NCI-H345 treated with DMSO at 0.1 percent for 48 hours (cell line): ENCODE measurements around the gene SPATA45.
"Not testable (repeated sequence)": the region's sequence is repeated elsewhere in the genome, so short reads cannot be mapped to it uniquely, and the experiment has no call there.

Experiments
- DNase-seq: peaks from one replicate; lab custom pipeline; 2025; ENCODE audit not compliant: unreplicated experiment; lab: John Stamatoyannopoulos, UW

The SPATA45 gene

DNA sequence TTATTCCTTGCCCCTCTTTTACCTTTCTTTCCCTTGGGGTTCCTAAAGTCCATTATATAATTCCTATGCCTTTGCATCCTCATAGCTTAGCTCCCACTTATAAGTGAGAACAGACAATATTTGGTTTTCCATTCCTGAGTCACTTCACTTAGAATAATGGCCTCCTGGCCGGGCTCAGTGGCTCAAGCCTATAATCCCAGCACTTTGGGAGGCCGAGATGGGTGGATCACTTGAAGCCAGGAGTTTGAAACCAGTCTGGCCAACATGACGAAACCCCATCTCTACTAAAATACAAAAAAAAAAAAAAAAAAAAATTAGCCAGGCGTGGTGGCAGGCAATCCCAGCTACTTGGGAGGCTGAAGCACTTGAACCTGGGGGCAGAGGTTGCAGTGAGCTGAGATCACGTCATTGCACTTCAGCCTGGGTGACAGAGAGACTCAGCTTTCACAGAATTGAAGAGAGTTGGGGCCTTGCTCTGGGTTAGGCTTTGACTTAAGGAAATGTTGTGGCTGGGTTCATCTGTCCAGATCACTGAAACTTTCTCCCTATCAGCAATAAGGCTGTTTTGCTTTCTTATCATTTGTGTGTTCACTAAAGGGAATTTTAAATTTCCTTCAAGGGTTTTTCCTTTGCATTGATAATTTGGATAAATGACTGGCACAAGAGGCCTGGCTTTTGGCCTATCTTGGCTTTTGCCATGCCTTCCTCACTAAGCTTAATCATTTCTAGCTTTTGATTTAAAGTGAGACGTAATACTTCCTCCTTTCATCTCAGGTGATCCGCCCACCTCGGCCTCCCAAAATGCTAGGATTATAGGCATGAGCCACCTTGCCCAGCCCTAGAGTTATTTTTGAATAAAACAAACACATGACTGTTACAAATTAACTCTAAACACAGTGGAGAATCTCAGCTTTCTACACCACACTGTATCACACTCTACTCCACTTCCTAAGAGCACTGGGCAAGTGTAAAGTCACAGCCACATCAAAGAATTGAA is 13.9 kb downstream of the SPATA45 start:
- DNase-seq = not testable (repeated sequence)

DNA sequence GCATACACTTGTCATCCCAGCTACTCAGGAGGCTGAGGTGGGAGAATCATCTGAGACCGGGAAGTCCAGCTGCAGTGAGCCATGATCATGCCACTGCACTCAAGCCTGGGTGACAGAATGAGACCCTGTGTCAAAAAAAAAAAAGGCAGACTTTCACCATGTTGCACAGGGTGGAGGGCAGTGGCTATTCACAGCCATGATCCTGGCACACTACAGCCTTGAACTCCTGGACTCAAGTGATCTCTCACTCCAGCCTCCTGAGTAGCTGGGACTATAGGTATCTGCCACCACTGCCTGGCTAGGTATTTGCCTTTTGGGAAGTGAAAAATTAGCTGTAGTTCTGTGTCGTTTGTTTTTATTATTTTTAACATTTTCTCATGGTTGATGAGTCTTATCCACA is 19.1 kb downstream of the SPATA45 start:
- no peak for DNase-seq

DNA sequence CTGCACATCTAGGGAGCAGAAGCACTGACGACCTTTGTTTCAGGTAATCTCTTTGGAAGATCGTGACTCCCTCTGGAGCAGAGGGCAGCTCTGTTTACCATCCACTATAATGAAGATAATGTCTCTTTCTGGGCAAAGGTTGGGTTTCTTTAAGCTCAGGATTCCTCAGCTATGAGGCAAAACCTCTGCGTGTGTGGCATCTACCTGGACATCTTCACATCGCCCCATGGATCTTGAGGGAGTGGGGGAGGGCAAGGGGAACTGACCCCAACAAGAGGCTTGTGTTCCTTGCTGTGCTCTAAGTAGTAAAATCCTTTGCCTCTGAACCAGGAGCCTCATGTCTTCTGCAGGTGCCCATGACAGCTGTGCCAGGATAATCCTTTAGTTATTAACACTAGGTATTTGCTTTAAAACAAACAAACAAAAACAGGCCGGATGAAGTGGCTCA is 19.6 kb downstream of the SPATA45 start:
- DNase-seq = no peak

DNA sequence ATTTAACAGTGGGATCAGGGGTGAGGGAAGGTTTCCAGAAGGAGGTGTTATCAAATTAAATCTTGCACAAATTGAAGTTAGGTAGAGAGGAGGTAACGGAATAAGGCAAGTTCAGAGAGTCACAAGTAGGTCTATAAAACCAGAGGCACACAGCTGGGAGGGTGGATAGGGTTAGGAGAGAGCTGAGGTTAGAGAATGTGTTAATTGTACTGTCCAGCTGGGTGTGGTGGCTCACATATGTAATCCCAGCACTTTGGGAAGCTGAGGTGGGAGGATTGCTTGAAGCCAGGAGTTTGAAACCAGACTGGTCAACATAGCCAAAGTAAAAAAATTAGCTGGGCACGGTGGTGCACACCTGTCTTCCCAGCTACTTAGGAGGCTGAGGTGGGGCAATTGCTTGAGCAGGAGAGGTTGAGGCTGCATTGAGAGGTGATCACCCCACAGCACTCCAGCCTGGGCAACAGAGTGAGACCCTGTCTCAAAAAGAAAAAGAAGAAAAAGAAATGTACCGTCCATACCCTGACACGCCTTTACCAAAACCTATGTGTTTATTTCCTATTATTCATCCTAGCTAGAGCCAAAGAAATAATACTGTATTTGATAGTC is 20.2 kb downstream of the SPATA45 start:
- no peak for DNase-seq

DNA sequence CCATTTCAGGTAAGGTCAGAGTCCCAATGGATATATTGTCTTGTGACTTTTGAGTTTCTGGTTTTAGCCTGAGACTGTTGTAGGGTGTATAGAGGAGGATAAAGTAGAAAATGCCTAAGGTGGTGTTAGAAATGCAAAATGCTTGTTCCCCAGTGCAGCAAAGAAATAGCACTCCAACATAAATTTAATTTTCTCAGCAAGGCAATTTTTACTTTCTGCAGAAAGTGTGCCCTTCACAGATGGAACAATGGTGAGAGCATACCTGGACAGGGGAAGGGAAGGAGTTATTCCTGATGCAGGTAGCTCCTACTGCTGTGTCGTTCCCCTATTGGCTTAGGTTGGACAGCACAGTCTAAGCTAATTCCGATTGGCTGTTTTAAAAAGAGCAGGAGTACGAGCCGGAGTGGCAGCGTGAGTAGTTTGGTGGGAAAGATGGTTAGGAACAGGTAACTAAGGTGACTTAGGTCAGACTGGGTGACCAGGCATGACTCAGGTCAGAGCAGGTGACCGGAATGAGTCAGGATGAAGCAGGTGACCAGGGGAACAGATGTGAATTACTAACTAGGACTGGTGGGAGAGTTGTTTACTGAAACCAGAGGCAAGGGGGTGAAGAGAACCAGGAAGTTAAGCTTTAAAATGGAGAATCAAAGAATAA is 21.5 kb downstream of the SPATA45 start:
- no peak for DNase-seq

DNA sequence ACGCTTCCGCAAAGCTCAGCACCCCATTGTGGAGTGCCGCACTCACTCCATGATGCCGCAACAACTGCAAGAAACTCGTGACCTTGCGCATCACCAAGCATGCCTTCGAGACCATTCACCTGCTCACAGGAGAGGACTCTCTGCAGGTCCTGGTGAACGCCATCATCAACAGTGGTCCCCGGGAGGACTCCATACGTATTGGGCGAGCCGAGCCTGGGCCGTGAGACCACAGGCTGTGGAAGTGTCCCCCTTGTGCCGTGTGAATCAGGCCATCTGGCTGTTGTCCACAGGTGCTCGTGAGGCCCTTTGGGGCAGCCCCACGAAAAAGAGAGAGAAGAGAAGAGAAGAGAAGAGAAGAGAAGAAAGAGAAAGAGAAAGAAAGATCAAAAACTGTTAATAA is 23.2 kb downstream of the SPATA45 start:
- DNase-seq = no peak

DNA sequence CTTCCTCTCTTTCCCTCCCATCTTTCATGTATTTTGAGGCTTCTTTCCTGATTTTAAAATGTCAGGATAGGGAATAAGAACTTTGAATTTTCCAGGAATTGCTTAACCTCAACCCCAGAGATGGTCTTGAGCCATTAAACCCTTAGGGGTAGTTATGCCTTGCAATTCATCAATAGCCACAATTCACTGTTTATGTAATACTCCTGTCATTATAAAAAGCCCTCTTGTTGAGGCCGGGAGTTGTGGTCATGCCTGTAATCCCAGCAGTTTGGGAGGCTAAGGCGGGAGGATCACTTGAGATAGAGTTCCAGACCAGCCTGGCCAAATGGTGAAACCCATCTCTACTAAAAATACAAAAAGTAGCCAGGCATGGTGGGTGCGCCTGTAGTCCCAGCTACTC is 24.5 kb downstream of the SPATA45 start:
- no peak for DNase-seq

DNA sequence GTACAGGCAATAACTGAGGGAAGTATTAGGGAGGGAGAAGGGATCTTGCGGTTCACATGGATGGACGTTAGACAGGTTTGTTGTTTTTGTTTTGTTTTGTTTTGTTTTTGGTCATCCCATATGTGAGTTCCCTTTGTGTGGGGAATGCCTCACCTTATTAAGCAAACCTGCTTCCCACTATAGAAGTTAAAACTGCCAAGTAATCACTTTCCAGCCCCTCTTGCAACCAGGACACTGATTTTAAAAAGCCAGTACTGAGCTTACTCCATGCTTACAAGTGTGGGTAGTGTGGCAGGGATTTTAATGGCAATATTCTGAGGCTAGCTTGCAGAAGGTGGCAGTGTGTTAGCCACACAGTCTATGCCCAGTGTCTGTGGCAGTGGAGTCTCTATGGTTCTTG is 26.5 kb downstream of the SPATA45 start:
- no peak for DNase-seq

DNA sequence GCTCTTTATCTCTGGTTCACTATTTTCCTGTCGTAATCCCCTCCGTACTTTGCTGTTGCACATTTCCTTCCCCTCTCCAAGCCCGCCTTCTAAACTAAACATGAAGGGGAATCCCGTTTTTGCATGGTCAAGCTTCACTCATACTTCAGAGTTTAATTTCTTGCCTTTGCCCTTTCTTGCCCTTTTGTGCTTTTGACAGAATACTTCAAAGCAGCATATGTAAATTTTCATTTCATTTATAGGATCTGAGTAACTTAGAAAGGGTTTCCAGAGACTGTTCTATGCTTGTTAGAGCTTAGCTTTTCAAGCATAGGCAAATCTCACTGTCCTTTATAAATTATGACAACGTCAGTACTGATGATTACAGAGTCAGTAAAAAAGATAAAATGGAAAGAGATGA is 27.7 kb downstream of the SPATA45 start:
- DNase-seq = no peak

DNA sequence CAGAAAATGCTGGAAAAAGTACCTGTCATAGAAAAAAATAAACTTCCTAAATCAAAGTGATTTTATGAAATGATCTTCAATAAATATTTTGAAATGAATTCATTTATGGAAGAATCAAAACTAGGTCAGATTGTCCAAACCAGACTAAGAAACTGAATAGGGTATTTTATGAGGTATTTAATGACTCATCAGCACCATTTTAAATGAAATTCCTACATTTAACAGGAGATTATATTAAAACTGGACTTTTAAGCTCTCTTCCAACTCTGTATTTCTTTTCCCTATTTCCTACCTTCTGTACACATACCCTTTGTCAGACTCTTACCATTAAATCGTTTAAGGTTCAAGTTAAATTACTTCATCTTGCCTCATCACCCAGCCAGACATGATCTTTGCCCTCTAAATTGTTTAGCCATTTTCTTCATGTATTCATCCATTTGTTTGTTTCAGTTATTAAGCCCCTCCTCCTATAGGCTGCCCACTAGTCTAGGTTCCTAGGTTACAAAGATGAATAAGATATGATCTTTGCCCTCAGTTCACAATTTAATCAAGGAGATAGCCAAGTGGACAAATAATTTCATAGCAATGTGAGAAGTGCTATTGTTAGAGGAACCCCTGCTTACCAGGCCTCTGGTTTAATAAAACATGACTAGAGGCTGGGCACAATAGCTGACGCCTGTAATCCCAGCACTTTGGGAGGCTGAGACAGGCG is 30.7 kb downstream of the SPATA45 start:
- DNase-seq = no peak

DNA sequence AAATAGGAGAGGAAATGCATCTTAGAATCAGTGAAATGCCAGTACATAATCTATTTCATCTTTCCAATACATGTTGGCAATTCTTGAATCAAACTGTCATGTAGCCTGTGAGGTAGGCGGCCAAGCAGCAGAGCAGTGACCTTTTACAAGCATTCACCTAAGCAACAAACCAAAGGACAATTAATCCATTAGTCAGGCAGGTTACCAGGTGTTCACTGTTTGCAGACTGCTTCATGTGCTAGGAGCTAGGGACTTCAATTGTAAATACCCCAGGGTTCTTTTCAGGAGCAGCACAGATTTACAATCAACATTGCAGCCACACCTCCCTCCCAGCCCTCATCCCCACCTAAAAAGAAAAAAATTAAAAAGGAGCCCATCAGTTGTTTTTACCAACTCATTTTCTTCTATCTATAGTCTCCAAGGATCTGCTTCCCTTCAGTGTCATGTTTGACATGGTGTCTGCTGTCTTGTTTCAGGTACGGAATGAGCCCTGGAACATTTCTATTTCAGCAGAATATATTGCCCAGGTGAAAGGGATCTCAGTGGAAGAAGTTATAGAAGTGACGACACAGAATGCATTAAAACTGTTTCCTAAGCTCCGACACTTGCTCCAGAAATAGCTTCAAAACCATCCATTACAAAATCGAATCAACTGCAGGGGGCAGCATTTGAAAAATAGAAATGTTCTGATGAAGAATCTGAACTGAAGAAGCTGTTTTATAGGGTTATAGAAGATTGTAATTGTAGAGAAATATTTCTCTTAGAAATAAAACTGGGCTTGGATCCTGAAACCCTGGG is 32.7 kb downstream of the SPATA45 start:
- peak; percentile 80 for DNase-seq

DNA sequence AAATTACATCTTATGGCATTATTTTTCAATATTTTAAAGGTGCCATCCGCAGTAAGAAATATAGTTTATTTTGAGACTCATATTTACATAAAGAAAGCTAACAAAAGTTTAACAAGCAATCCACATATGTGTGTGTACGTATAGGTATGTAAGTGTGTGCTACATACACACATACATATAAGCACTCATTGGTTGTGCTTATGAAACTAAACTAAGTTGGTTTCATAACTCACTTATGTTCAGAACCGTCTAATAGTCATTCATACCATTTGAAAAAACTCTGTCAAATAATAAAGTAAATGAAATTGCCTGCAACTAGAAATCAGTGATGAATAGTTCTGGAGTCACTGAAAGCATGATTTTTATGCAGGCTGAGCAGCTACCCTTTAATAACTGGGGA is 41.7 kb downstream of the SPATA45 start:
- no peak for DNase-seq

DNA sequence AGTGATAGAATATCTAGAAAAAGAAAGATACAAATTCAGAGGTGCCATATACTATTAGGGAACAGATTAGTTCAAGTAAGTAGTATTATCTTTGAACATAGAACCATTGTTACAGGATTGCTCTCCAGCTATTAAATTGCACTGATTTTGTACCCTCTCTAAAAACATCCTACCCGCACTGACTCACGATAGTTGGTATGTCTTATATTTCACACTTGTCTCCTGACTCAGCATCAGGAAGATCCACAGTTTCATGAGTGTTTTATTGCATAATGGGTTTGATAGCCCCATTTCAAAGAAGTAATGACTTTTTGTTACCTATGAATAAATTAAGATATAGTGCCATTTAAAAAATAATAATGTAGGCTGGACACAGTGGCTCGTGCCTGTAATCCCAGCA is 49.8 kb downstream of the SPATA45 start:
- DNase-seq = no peak

DNA sequence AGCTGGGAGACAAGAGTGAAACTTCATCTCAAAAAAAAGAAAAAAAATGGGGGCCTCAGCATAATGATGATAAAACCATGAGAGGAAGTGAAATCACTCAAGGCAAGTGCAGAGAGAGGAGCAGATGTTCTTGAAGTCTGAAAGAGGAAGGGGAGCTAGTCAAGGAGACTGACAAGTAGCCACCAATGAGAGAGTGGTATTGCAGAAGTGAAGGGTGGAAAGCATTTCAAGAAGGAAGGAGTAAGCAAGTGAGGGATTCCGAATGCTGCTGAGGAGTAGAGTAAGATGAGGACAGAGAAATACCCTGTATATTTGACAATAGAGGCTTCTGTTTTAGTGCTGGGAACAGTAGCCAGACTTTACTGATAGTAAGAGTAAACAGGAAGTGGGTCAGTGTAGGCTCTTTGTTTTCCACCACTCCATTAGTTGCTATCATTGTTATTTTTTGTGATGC is 52.9 kb downstream of the SPATA45 start:
- no peak for DNase-seq

DNA sequence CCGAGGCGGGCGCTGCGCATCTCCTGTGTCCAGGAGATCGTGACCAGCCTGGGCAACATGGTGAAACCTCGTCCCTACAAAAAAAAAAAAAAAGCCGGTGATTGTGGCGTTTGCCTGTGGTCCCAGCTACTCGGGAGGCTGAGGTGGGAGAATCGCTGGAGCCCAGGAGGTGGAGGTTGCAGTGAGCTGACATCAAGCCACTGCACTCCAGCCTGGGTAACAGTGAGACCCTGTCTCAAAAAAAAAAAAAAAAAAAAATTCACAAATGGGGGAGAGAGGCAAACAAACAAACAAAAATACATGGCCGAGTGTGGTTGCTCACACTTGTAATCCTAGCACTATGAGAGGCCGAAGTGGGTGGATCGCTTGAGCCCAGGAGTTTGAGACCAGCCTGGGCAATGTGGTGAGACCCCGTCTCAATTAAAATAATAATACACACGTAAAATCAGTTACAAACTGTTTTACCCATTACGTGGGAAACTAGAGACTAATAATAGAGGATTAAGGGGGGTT is 55.0 kb downstream of the SPATA45 start:
- no peak for DNase-seq

DNA sequence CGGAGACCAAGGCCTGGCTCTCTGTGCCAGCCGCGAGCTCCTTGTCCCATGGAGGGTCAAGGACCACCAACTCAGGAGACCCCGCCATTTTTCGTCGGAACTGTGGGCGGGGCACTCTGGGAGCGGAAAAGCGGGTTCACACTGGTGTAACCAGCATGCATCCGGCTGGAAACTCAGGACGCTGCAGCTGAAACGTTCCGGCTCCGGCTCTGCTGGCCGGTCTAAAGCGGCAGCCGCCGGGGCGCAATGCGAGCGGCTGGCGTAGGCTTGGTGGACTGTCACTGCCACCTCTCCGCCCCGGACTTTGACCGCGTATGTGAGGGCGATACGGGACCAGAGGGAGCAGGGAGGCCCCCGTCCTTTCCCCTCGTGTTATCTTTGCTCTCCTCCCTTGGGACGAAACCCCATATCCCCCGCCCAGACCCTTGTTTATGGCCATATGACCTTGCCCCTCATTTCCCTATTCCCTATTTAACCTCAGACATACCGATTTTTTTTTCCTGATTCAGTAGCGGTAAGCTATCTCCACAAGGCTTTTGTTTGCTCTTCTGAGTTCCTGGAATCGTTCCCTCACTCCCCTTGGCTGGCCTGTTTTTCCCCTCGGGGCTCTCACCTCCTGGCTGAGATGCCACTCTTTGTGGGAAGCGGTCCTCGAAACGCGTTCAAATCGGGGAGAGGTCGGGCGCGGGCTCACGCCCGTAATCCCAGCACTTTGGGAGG is 55.6 kb downstream of the SPATA45 start, which contains the start of the genes NSL1 and TATDN3:
NSL1 (minus strand) TSS at position 102 of the 720 bp plus-strand sequence; CDS start at position 88, 14 bp downstream.
TATDN3 (plus strand) TSS at position 219 of the 720 bp plus-strand sequence; CDS start at position 247, 28 bp downstream.
- DNase-seq = peak; percentile 78

DNA sequence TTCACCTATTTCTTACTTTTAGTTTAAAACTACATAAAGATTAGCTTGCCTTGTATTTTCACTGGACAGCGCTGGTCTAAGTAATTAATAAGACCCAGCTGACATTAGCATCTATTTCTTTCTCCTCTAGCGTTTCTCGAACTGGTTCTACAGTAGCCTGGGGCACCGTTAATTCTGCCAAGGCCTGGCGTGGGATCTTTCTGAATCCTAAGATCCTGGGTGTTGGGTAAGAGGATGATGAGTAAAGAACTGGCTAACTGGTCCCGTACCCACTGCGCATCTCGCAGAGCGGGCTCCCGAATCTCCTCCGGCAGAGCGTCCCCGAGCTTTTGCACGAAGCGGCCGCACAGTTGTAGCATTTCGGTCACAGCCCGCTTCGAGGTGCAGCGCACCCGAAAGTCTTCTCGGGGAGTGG is 56.2 kb downstream of the SPATA45 start:
- DNase-seq = peak; percentile 48

DNA sequence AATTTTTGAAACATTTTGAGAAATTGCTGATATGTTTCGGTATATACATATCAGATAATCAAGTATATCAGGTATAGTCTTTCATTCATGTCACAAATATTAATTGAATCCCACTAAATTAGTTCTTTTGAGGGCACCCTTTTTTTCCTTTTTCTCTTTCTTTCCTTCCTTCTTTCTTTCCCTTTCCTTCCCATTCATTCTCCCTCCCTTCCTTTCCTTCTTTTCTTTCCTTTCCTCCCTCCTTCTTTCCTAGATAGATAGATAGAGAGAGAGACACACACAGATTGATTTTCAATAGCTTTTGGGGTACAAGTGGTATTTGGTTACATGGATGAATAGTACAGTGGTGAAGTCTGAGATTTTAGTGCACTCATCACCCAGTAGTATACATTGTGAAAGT is 61.6 kb downstream of the SPATA45 start:
- no peak for DNase-seq

DNA sequence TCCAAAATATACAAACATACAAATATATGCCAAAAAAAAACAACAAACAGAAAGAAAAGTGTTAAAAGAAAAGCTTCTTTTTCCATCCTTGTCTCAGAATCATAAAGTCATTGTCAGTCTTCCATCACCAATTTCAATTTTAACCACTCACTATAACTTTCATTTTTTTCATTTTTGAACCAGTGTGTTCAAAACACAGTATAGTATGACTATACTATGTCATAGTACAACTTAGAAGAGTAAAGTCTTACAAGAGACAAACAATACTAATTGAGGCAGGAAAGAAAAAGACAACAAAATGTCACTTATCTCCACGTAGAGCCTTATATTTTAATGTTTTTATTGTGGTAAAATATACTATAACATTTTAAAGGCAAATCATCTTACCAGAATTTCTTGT is 63.5 kb downstream of the SPATA45 start:
- no peak for DNase-seq
